AG09319 (cell line): ENCODE data around the gene SLC2A4RG.

Experiments used
- DNase-seq: peaks from one replicate; pipeline ENCODE4 v3.0.0-alpha.2; 2010; ENCODE audit warnings: low read depth; ENCODE audit errors: extremely low read depth
- CTCF ChIP-seq: IDR thresholded peaks from 2 replicates; pipeline ENCODE4 v1.5.1; 2011; ENCODE audit warnings: low read depth, mild to moderate bottlenecking, inconsistent platforms, low read length, moderate library complexity

SLC2A4RG gene, protein sequence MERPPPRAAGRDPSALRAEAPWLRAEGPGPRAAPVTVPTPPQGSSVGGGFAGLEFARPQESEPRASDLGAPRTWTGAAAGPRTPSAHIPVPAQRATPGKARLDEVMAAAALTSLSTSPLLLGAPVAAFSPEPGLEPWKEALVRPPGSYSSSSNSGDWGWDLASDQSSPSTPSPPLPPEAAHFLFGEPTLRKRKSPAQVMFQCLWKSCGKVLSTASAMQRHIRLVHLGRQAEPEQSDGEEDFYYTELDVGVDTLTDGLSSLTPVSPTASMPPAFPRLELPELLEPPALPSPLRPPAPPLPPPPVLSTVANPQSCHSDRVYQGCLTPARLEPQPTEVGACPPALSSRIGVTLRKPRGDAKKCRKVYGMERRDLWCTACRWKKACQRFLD

GRCh38 chr20:63739130-63740069, at the start of gene SLC2A4RG:
TSS of gene SLC2A4RG (plus strand) at chr20:63739776. CDS start at chr20:63739913, 137 bp downstream.
- peak; percentile 48 for DNase-seq
- TF ChIP-seq CTCF, result no peak

DNA sequence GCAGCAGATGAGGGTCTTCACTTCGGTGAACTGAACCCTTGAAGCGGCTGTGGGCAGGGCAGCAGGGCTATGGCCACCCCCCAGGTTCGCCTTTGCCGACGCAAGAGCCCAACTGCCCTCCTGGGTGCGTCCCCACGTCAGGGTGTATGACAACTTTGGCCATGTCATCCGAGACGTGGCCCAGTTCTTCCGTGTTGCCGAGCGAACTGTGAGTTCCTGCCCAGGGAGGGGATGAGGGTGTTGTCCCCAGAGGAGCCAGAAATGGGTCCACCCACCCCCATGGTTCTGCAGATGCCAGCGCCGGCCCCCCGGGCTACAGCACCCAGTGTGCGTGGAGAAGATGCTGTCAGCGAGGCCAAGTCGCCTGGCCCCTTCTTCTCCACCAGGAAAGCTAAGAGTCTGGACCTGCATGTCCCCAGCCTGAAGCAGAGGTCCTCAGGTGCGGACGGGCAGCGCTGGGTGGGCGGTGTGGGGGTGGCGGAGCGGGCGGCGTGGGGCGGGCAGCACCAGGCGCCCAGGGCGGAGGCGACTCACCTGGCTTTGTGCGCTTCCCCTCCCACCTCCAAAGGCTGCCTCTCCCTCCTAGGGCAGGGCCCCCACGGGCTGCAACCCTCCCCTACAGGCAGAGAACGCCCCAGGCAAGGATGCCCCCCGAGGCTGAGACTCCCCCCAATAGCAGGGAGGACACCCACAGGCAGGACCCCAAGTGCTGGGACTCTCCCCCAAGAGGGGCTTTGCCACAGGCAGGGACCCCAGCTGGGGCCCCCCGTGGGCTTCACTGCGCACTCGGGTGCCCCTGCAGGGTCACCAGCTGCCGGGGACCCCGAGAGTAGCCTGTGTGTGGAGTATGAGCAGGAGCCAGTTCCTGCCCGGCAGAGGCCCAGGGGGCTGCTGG, 49.3 kb upstream of the SLC2A4RG start:
- TF ChIP-seq CTCF, result no peak

DNA sequence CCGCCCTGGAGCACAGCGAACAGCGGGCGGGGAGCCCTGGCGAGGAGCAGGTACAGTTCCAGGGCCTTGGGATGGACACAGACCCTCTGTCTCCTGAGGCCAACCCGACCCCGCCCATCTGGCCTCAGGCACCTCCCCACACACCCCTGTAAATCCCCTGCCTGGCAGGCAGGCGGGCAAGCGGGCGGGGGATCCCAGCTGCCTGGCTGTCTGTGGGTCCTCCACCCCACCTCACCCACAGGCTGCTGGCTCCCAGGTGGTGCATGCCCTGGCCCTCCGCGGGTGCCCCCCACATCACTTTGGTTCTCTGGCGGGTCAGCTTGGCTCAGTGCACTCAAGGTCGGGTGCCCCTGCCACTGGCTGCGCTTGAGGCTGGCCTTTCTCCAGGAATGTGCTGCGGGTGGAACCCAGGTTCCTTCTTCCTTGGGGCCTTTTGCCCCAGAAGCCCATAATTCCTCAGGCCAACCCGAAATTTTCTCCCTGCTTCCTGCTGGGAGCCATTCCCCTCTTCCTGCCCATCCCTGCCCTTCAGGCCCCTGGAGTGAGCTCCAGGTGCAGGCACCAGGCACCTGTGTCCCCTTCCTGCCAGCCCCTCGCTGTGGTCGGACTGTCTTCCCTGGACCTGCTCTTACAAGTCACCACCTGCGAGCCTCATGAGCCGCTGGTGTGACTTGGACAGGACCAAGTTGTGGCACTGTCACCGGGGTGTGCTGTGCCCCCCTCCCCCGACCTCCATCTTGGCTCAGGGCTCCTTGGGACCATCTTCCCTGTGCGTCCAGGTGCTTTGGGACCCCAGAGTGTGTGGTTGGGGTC, 48.5 kb upstream of the SLC2A4RG start:
- no peak for TF ChIP-seq CTCF
- DNase-seq, result no peak

More for the DNA sequence above, 49.3 kb upstream of the SLC2A4RG start:
- no peak for DNase-seq

GRCh38 chr20:63691711-63692435, 47.7 kb upstream of the SLC2A4RG start:
- DNase-seq, result no peak
- no peak for TF ChIP-seq CTCF

DNA sequence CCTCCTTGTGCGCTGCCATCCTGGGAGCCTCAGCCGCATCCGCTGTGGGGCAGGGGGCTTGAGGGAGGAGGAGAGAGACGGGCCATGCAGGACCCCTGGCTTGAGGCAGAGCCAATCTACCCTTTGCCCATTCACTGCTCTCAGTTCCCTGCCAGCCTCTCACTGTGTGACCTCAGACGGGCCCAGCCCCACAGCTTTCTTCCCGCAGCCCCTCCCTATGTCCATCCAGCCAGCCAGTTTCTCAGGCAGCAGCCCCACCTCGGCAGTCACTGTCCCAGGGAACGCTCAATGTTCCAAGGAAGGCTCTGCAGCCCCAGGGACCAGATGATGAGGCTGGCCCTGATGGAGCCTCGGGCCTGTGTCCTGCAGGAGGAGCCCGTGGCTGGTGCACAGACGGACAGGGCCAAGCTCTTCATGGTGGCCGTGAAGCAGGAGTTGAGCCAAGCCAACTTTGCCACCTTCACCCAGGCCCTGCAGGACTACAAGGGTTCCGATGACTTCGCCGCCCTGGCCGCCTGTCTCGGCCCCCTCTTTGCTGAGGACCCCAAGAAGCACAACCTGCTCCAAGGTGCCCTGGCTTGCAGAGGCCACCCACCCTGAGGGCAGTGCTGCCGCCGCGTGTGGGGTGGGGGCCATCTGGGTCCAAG, 47.0 kb upstream of the SLC2A4RG start:
- no peak; the same call in 1 of the 2 replicates for TF ChIP-seq CTCF
- no peak for DNase-seq
